ENCODE results near the gene ARHGAP24. TPM values are rescaled to one million over a fixed set of nuclear protein-coding genes. Genes with fewer than 3 reads are reported as not detected.

ARHGAP24 gene
- total RNA-seq, 6 experiments from 2014 or later = 4.0 to 7.3 (median 6.1) TPM

DNA sequence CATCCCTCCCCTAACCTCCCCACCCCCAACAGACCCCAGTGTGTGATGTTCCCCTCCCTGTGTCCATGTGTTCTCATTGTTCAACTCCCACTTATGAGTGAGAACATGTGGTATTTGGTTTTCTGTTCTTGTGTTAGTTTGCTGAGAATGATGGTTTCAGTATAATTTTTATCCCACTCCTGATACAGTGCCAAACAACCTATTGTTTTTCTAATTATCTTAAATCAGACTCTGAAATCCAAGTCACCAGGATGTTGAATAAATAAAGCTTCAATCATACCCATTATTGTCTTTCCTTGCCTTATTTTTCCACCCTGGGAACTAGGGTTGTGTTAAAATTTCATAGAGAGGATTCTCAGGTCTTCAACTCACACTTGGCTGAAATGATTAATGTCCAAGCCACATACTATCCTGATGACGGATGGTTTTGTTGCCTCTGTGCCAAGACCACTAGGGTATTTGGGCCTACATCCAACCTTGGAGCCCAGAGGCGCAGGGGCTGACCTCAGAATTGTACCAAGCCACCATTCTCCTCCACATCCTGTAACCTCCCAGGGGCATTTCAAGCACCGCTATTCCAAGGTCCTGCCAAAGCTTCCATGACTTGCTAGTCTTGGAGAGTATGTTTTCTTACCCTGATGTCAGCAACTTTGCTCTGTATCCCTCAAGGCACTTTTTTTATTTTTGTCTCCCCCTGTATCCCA, 332.4 kb downstream of the ARHGAP24 start:
- WGBS (ENCODE audit: insufficient coverage, low coverage, low lambda C conversion rate, missing lambda C conversion rate) = 74% methylated on average over 3 of the region's 3 CpGs
- H3K36me3 ChIP-seq = no peaks in the 10 kb centered on the region
- ATAC-seq = no peak
- no peaks in the 10 kb centered on the region for H3K4me1 ChIP-seq
- no peaks in the 10 kb centered on the region for H3K27me3 ChIP-seq
- no peaks in the 10 kb centered on the region for H3K9me3 ChIP-seq
- H3K27ac ChIP-seq = no peak overlapping the region
- intact Hi-C loops (cut with DNase I) = loop anchor here in 1 of 2 donors (10.0 kb wide), 1 partner anchor 157 kb away; no protein-coding TSS in a partner anchor
- TF ChIP-seq, protein P1, sequence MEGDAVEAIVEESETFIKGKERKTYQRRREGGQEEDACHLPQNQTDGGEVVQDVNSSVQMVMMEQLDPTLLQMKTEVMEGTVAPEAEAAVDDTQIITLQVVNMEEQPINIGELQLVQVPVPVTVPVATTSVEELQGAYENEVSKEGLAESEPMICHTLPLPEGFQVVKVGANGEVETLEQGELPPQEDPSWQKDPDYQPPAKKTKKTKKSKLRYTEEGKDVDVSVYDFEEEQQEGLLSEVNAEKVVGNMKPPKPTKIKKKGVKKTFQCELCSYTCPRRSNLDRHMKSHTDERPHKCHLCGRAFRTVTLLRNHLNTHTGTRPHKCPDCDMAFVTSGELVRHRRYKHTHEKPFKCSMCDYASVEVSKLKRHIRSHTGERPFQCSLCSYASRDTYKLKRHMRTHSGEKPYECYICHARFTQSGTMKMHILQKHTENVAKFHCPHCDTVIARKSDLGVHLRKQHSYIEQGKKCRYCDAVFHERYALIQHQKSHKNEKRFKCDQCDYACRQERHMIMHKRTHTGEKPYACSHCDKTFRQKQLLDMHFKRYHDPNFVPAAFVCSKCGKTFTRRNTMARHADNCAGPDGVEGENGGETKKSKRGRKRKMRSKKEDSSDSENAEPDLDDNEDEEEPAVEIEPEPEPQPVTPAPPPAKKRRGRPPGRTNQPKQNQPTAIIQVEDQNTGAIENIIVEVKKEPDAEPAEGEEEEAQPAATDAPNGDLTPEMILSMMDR (IDR thresholded peaks at IDR 0.05) = no peak
- TF ChIP-seq POLR2A (IDR thresholded peaks at IDR 0.05) = no peak
- no peak for DNase-seq
- H3K4me3 ChIP-seq = no peak overlapping the region

DNA sequence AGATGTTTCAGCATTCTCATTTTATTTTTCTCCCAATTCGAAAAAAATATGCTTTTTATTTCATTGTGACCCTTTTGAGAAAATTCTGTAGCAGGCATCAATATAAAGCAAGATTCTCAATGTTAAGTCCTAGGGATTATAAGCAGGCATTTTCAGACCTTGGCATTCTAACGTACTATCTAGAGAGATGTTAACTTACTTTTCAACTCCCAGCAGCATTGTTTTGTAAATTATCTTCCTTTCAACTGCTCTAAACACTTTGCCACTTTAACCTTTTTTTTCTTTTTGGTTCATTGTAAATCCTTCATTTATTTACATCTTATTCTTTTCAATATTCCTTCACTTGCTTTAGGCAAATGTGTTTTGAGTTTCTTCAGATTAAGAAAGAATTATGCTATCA, 333.2 kb downstream of the ARHGAP24 start:
- no peak for DNase-seq
- Histone ChIP-seq H3K9me3 (no peaks in the 10 kb centered on the region), H3K36me3 (no peaks in the 10 kb centered on the region), H3K27me3 (no peaks in the 10 kb centered on the region), H3K4me3 (no peak overlapping the region), H3K27ac (no peak overlapping the region), H3K4me1 (no peaks in the 10 kb centered on the region)
- TF ChIP-seq POLR2A (IDR thresholded peaks at IDR 0.05) = no peak
- TF ChIP-seq, protein P1 (IDR thresholded peaks at IDR 0.05) = no peak
- ATAC-seq = no peak
- intact Hi-C loops (cut with DNase I) = loop anchor here in 1 of 2 donors (10.0 kb wide), 1 partner anchor 157 kb away; no protein-coding TSS in a partner anchor
- 51% methylated on average over 2 of the region's 2 CpGs for WGBS (ENCODE audit: insufficient coverage, low coverage, low lambda C conversion rate, missing lambda C conversion rate)

DNA sequence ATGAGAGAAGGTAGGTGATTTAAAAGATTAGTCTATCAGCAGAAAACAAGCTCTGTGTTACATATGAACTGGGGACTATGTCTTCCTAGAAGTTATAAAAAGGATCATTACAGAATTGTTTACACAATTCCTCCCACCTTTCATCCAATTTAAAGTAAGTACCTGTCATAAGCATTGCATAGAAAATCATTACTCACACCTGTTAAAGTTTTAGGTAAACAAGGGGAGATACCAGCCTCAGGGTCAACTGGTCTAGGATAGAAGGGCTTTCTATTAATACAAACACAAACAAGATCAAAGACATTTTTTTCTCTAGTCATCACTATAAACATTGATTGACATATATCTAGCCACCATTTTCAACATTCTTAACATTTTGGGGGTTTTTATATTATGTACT, 333.9 kb downstream of the ARHGAP24 start:
- intact Hi-C loops (cut with DNase I) = loop anchor here in 1 of 2 donors (10.0 kb wide), 1 partner anchor 156 kb away; no protein-coding TSS in a partner anchor
- DNase-seq (no peak), ATAC-seq (no peak)
- no peak for TF ChIP-seq POLR2A (IDR thresholded peaks at IDR 0.05)
- TF ChIP-seq, protein P1 (IDR thresholded peaks at IDR 0.05) = no peak
- H3K9me3 ChIP-seq = no peaks in the 10 kb centered on the region
- H3K36me3 ChIP-seq = no peaks in the 10 kb centered on the region
- H3K27me3 ChIP-seq = no peaks in the 10 kb centered on the region
- H3K4me3 ChIP-seq = no peak overlapping the region
- H3K27ac ChIP-seq = no peak overlapping the region
- H3K4me1 ChIP-seq = no peaks in the 10 kb centered on the region

DNA sequence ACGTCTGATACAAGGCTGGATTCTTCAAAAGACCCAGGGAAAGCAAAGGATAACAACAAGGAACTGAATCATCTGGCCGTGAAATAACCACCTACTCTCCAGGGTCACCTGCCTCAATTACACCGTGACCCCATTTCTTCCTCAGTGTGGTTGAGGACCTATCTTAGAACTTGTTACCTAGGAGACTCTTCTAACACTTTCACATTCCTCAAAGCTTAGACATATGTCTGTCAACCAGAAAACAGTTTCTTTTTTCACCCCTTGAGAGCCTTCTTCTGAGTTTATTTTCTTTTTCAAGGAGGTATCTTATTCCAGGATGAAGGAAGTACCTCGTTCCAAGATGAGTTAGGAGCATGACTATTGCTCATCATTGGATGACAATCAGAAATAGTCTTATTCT, 337.8 kb downstream of the ARHGAP24 start:
- Histone ChIP-seq H3K36me3 (no peaks in the 10 kb centered on the region), H3K4me1 (no peaks in the 10 kb centered on the region), H3K27me3 (no peaks in the 10 kb centered on the region), H3K27ac (no peak overlapping the region), H3K4me3 (no peak overlapping the region), H3K9me3 (no peaks in the 10 kb centered on the region)
- DNase-seq (no peak), ATAC-seq (no peak)
- intact Hi-C loops (cut with DNase I) = no loop called here
- 72% methylated on average over 4 of the region's 4 CpGs for WGBS (ENCODE audit: insufficient coverage, low coverage, low lambda C conversion rate, missing lambda C conversion rate)
- TF ChIP-seq, protein P1 (IDR thresholded peaks at IDR 0.05) = no peak
- TF ChIP-seq POLR2A (IDR thresholded peaks at IDR 0.05) = no peak

Data from right lobe of liver (tissue), 6 donors.